Measurements from ENCODE around the gene HLA-E.
"Not testable (repeated sequence)": the region's sequence is repeated elsewhere in the genome, so short reads cannot be mapped to it uniquely, and the experiment has no call there.

The HLA-E gene

GRCh38 chr6:30489081-30490025, at the start of gene HLA-E:
HLA-E (plus strand) TSS chr6:30489509; CDS start chr6:30489532, 23 bp downstream.
- peak; percentile 80 for DNase-seq

GRCh38 chr6:30441171-30441570, 48.1 kb upstream of the HLA-E start:
- no peak for DNase-seq

- no peak for DNase-seq
Observed at GRCh38 chr6:30443657-30444450, 45.5 kb upstream of the HLA-E start.

GRCh38 chr6:30444451-30444742, 44.9 kb upstream of the HLA-E start:
- no peak for DNase-seq

GRCh38 chr6:30446259-30446658, 43.0 kb upstream of the HLA-E start:
- DNase-seq, result no peak

- no peak for DNase-seq
Observed at GRCh38 chr6:30447237-30447636, 42.1 kb upstream of the HLA-E start.

GRCh38 chr6:30450548-30450908, 38.8 kb upstream of the HLA-E start:
- no peak for DNase-seq

- DNase-seq, result no peak
Observed at GRCh38 chr6:30450909-30451841, 38.1 kb upstream of the HLA-E start.

- no peak for DNase-seq
Observed at GRCh38 chr6:30452736-30453507, 36.4 kb upstream of the HLA-E start.

- DNase-seq, result peak; percentile 50
Observed at GRCh38 chr6:30453508-30454116, 35.7 kb upstream of the HLA-E start.

GRCh38 chr6:30459145-30459544, 30.2 kb upstream of the HLA-E start:
- no peak for DNase-seq

- DNase-seq, result no peak
Observed at GRCh38 chr6:30461055-30461454, 28.3 kb upstream of the HLA-E start.

GRCh38 chr6:30462482-30462881, 26.8 kb upstream of the HLA-E start:
- no peak for DNase-seq

- no peak for DNase-seq
Observed at GRCh38 chr6:30463242-30463641, 26.1 kb upstream of the HLA-E start.

- DNase-seq, result no peak
Observed at GRCh38 chr6:30463651-30464618, 25.4 kb upstream of the HLA-E start.

GRCh38 chr6:30465595-30466306, 23.6 kb upstream of the HLA-E start:
- no peak for DNase-seq

- no peak for DNase-seq
Observed at GRCh38 chr6:30470968-30471367, 18.3 kb upstream of the HLA-E start.

GRCh38 chr6:30475116-30475515, 14.2 kb upstream of the HLA-E start:
- not testable (repeated sequence) for DNase-seq

- DNase-seq, result no peak
Observed at GRCh38 chr6:30480536-30481156, 8.7 kb upstream of the HLA-E start.

Measured in NCI-H2171 (cell line).